Measurements from ENCODE around the gene TRAF1.

TRAF1 gene

GRCh38 chr9:120922404-120923195 is 4.0 kb downstream of the TRAF1 start:
- no peak for DNase-seq

GRCh38 chr9:120921661-120922181 is 4.9 kb downstream of the TRAF1 start:
- DNase-seq = no peak

- DNase-seq = no peak
These were observed 5.8 kb downstream of the TRAF1 start for GRCh38 chr9:120920806-120921178.

- no peak for DNase-seq
These were observed 6.5 kb downstream of the TRAF1 start for GRCh38 chr9:120919843-120920805.

GRCh38 chr9:120918931-120919842 is 7.4 kb downstream of the TRAF1 start:
- DNase-seq = no peak

- no peak for DNase-seq
These were observed 8.4 kb downstream of the TRAF1 start for GRCh38 chr9:120917929-120918762.

GRCh38 chr9:120916991-120917880 is 9.4 kb downstream of the TRAF1 start:
- DNase-seq = no peak

GRCh38 chr9:120916588-120916987 is 10.0 kb downstream of the TRAF1 start:
- peak; percentile 51 to 72 for DNase-seq

- DNase-seq = peak in 1 of 2 donors; percentile 43
These were observed 10.6 kb downstream of the TRAF1 start for GRCh38 chr9:120915854-120916470.

- DNase-seq = no peak
These were observed 11.6 kb downstream of the TRAF1 start for GRCh38 chr9:120914953-120915352.

GRCh38 chr9:120914396-120914795 is 12.2 kb downstream of the TRAF1 start:
- DNase-seq = peak; percentile 75 to 86

- no peak for DNase-seq
These were observed 12.8 kb downstream of the TRAF1 start for GRCh38 chr9:120913647-120914264.

- no peak for DNase-seq
These were observed 13.5 kb downstream of the TRAF1 start for GRCh38 chr9:120912958-120913646.

- no peak for DNase-seq
These were observed 15.2 kb downstream of the TRAF1 start for GRCh38 chr9:120911295-120911837.

GRCh38 chr9:120910643-120911042 is 16.0 kb downstream of the TRAF1 start:
- no peak for DNase-seq

GRCh38 chr9:120909904-120910303 is 16.7 kb downstream of the TRAF1 start:
- DNase-seq = no peak

GRCh38 chr9:120905315-120906164 is 21.1 kb downstream of the TRAF1 start:
- DNase-seq = no peak

- no peak for DNase-seq
These were observed 21.7 kb downstream of the TRAF1 start for GRCh38 chr9:120904978-120905301.

Data from hippocampal formation (tissue), 2 donors.